Measurements from ENCODE around the gene ZFY.
"Not testable (repeated sequence)": the region's sequence is repeated elsewhere in the genome, so short reads cannot be mapped to it uniquely, and the experiment has no call there.

The ZFY gene

DNA sequence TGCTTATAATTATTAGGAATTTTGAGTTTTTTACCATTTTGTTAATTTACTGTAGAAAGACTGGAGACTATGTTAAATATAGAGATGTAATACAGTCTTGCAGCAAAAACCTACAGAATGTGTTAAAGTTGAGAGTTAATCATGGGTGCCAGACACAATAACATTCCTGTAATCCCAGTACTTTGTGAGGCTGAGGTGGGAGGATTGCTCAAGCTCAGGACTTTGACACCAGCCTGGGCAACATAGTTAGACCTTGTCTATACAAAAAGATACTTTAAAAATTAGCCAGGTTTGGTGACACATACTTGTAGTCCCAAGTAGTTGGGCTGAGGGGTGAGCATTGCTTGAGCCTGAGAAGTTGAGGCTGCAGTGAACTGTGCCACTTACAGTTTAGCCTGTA is 17.7 kb downstream of the ZFY start:
- H3K9me3 Mint-ChIP-seq, result no peaks in the 10 kb centered on the region
- no peaks in the 10 kb centered on the region for H3K27me3 Mint-ChIP-seq (ENCODE audit: low read depth)
- H3K4me1 Mint-ChIP-seq (ENCODE audit: low read depth), result peaks cover 15% of the 10 kb centered on the region
- peaks cover 22% of the 10 kb centered on the region for H3K36me3 Mint-ChIP-seq (ENCODE audit: low read depth)
- no peak overlapping the region for H3K27ac Mint-ChIP-seq
- H3K4me3 Mint-ChIP-seq, result no peak overlapping the region

DNA sequence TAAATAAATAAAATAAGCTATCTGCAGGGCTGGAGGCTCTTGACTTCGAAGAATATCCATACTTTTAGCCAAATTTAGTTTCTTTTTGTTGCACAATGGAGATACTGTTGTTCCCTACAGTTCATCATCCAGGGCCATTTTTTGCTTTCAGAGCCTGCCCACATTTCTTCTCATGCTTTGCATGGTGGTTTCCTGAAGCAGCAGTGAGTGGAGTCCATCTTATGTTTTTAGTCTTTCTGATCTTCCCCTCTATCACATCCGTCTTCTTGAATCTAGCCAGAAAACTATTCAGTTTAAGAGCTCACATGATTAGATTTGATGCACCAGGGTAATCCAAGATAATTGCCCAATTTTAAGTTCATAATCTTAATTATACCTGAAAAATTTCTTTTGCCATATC is 19.6 kb downstream of the ZFY start:
- Mint-ChIP-seq H3K27me3 (ENCODE audit: low read depth) (no peaks in the 10 kb centered on the region), H3K4me3 (no peak overlapping the region), H3K36me3 (ENCODE audit: low read depth) (peaks cover 22% of the 10 kb centered on the region), H3K27ac (no peak overlapping the region), H3K4me1 (ENCODE audit: low read depth) (peaks cover 13% of the 10 kb centered on the region), H3K9me3 (no peaks in the 10 kb centered on the region)

DNA sequence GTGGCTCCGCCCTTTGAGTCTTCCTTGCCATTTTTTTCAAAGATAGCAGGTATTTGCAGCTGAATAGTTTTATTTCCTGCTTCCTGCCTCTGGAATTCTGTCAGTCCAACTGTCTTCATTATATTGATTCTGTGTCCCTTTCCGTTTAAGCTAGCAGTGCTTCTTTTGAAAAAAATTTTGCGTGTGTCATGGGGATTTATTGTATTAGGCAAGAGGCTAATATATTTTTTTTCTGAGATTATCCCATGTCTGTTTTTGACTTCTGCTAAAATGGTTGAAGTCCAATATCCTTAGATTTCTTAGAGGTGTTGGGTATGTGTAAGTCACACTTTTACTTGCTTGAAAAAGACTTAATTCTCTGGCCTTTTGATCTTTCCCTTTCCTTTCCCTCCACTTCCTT is 20.4 kb downstream of the ZFY start:
- Mint-ChIP-seq H3K9me3 (no peaks in the 10 kb centered on the region), H3K36me3 (ENCODE audit: low read depth) (peaks cover 24% of the 10 kb centered on the region), H3K4me1 (ENCODE audit: low read depth) (peaks cover 12% of the 10 kb centered on the region), H3K27ac (no peak overlapping the region), H3K27me3 (ENCODE audit: low read depth) (no peaks in the 10 kb centered on the region), H3K4me3 (no peak overlapping the region)

DNA sequence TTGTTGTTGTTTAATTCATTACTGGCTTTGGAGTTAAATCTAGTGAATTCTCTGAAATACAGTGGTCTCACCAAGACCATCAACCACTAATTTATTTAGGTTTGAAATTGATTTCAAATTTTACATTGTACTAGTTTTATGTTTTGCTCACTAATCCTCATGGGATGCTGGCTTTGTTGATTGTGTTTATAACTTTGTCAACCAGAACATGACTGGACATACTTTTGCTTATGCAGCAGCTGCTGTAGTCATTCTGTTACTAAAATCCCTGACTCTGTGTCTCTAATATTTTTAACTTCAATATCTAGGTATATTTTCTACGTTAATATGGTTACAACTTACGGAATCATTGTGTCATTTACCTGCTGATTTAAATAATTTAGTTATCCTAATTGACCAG is 26.9 kb downstream of the ZFY start:
- Mint-ChIP-seq H3K9me3 (no peaks in the 10 kb centered on the region), H3K4me3 (no peak overlapping the region), H3K27me3 (ENCODE audit: low read depth) (no peaks in the 10 kb centered on the region), H3K4me1 (ENCODE audit: low read depth) (peaks cover 4% of the 10 kb centered on the region), H3K27ac (no peak overlapping the region), H3K36me3 (ENCODE audit: low read depth) (peaks cover 14% of the 10 kb centered on the region)

DNA sequence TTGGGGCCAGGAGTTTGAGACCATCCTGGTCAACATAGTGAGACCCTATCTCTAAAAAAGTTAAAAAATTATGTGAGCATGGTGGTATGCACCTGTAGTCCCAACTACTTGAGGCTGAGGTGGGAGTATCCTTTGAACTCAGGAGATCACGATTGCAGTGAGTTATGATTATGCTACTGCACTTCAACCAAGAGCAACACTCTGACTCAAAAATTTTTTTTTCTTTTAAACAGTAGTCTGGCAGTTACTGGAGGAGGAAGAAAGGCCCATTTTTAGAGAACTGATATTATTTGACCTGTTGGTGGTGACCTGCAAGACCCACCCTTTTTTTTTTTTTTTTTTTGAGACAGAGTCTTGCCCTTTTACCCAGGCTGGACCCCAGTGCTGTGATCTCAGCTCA is 29.6 kb downstream of the ZFY start:
- Mint-ChIP-seq H3K27me3 (ENCODE audit: low read depth) (no peaks in the 10 kb centered on the region), H3K4me3 (no peak overlapping the region), H3K27ac (no peak overlapping the region), H3K9me3 (no peaks in the 10 kb centered on the region), H3K36me3 (ENCODE audit: low read depth) (peaks cover 13% of the 10 kb centered on the region), H3K4me1 (ENCODE audit: low read depth) (peaks cover 12% of the 10 kb centered on the region)

DNA sequence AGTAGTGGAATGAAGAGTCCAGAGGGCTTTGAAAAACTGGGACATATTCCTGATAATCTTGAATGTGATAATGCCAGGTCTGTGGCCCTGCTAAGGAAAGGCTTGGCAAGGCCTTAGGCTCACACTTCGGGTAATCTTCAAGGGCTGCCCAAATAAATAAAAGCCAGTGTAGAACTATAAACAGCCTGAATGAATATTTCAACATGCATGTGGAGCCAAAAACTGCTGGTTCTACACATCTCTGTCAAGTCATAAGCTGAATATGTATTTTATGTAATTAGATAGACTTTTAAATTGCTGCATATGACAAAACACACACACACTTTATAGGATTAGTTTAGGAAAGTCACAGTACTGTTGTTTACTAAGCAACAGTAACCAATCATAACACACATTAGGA is 30.4 kb downstream of the ZFY start:
- H3K27me3 Mint-ChIP-seq (ENCODE audit: low read depth), result no peaks in the 10 kb centered on the region
- H3K9me3 Mint-ChIP-seq, result no peaks in the 10 kb centered on the region
- no peak overlapping the region for H3K27ac Mint-ChIP-seq
- no peak overlapping the region for H3K4me3 Mint-ChIP-seq
- peaks cover 13% of the 10 kb centered on the region for H3K4me1 Mint-ChIP-seq (ENCODE audit: low read depth)
- H3K36me3 Mint-ChIP-seq (ENCODE audit: low read depth), result peaks cover 11% of the 10 kb centered on the region

DNA sequence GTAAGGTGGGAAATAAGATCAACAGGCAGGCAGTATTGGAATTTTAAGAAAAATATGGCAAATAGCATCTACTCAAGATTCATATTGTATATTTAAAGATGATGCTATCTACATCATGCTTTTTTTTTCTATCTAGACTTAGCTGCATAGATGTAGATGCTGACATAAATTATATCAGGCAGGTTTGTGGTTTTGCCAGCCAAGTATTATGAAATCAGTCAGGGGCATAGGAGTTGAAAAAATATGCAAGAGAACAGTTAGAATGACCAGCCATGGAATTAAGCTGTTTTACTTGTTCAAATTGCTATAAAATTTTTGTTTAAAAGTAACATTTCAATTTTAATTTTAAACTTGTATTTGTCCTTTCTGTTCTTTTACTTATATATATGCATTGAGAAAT is 34.4 kb downstream of the ZFY start:
- H3K9me3 Mint-ChIP-seq, result no peaks in the 10 kb centered on the region
- H3K36me3 Mint-ChIP-seq (ENCODE audit: low read depth), result peaks cover 4% of the 10 kb centered on the region
- H3K4me3 Mint-ChIP-seq, result no peak overlapping the region
- no peak overlapping the region for H3K27ac Mint-ChIP-seq
- peaks cover 17% of the 10 kb centered on the region for H3K4me1 Mint-ChIP-seq (ENCODE audit: low read depth)
- H3K27me3 Mint-ChIP-seq (ENCODE audit: low read depth), result no peaks in the 10 kb centered on the region

DNA sequence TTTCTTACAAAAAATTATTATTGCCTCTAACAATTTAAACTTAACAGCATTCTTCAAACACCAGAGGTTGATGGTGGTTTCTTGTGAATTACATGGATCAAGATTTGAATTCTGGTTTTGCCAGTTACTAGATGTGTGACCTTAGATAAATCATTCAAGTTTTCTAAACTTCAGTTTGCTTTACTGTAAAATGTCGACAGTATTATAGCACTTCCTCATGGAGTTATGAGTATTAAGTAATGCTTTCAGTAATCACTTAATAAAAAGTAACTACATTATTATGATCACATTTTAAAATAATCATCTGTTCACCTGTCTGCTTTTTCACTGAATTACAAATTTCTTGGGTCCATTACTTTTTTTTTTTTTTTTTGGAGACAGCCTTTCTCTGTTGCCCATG is 37.5 kb downstream of the ZFY start:
- H3K27me3 Mint-ChIP-seq (ENCODE audit: low read depth), result no peaks in the 10 kb centered on the region
- no peaks in the 10 kb centered on the region for H3K9me3 Mint-ChIP-seq
- no peak overlapping the region for H3K27ac Mint-ChIP-seq
- peaks cover 17% of the 10 kb centered on the region for H3K4me1 Mint-ChIP-seq (ENCODE audit: low read depth)
- no peak overlapping the region for H3K4me3 Mint-ChIP-seq
- peaks cover 11% of the 10 kb centered on the region for H3K36me3 Mint-ChIP-seq (ENCODE audit: low read depth)

DNA sequence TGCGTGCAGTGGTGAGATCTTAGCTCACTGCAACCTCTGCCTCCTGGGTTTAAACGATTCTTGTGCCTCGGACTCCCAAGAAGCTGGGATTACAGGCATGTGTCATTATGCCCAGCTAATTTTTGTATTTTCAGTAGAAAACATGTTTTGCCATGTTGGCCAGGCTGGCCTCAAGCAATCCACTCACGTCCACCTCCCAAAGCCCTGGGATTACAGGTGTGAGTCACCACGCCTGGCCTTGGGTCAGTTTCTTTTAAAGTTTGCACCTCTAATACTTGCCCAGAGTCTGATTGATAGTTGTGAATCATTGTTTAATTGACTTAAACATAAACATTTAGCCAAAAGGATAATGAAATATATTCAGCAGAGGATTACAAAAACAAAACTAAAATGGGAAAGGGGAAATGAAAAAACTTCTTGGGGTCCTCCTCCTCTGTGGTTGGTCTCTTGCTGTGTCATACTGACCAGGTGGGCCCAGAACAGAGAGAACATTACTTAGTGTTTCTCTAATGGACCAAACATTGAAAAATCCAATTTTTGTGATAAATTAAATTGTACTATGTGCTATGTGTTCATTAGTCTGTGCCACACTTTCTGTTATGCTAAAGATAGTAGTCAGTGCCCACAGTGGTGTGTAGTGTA is 38.0 kb downstream of the ZFY start:
- no peak overlapping the region for H3K4me3 Mint-ChIP-seq
- H3K36me3 Mint-ChIP-seq (ENCODE audit: low read depth), result peaks cover 13% of the 10 kb centered on the region
- H3K27me3 Mint-ChIP-seq (ENCODE audit: low read depth), result no peaks in the 10 kb centered on the region
- H3K9me3 Mint-ChIP-seq, result no peaks in the 10 kb centered on the region
- H3K27ac Mint-ChIP-seq, result no peak overlapping the region
- peaks cover 17% of the 10 kb centered on the region for H3K4me1 Mint-ChIP-seq (ENCODE audit: low read depth)

DNA sequence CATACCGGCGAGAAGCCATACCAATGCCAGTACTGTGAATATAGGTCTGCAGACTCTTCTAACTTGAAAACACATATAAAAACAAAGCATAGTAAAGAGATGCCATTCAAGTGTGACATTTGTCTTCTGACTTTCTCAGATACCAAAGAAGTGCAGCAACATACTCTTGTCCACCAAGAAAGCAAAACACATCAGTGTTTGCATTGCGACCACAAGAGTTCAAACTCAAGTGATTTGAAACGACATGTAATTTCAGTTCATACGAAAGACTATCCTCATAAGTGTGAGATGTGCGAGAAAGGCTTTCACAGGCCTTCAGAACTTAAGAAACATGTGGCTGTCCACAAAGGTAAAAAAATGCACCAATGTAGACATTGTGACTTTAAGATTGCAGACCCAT is 44.1 kb downstream of the ZFY start:
- Mint-ChIP-seq H3K4me1 (ENCODE audit: low read depth) (no peaks in the 10 kb centered on the region), H3K9me3 (no peaks in the 10 kb centered on the region), H3K36me3 (ENCODE audit: low read depth) (peaks cover 19% of the 10 kb centered on the region), H3K4me3 (no peak overlapping the region), H3K27ac (no peak overlapping the region), H3K27me3 (ENCODE audit: low read depth) (no peaks in the 10 kb centered on the region)

DNA sequence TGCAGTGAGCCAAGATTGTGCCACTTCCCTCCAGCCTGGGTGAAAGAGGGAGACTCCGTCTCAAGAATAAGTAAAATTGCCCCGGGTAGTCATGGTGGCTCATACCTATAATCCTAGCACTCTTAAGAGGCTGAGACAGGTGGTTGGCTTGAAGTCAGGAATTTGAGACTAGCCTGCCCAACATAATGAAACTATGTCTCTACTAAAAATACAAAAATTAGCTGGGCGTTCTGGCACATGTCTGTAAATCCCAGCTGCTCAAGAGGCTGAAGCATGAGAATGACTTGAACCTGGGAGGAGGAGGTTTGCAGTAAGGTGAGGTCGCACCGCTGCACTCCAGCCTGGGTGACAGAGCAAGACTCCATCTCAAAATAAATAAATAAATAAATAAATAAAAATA is 49.3 kb downstream of the ZFY start:
- Mint-ChIP-seq H3K27me3 (ENCODE audit: low read depth) (no peaks in the 10 kb centered on the region), H3K4me3 (no peak overlapping the region), H3K4me1 (ENCODE audit: low read depth) (no peaks in the 10 kb centered on the region), H3K9me3 (no peaks in the 10 kb centered on the region), H3K36me3 (ENCODE audit: low read depth) (peaks cover 1% of the 10 kb centered on the region), H3K27ac (no peak overlapping the region)

DNA sequence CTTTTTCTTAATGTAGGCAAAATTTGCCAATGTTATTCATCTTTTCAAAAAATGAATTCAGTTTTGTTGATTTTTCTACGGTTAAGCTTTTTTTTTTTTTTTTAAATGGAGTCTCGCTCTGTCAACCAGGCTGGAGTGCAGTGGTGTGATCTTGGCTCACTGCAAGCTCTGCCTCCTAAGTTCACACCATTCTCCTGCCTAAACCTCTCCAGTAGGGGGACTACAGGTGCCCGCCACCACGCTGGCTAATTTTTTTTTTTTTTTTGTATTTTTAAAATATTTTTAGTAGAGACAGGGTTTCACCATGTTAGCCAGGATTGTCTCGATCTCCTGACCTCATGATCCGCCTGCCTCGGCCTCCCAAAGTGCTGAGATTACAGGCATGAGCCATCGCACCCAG is 52.0 kb downstream of the ZFY start:
- H3K4me1 Mint-ChIP-seq (ENCODE audit: low read depth); H3K36me3 Mint-ChIP-seq (ENCODE audit: low read depth); H3K27me3 Mint-ChIP-seq (ENCODE audit: low read depth); H3K4me3 Mint-ChIP-seq; H3K9me3 Mint-ChIP-seq; H3K27ac Mint-ChIP-seq: not testable (repeated sequence)

DNA sequence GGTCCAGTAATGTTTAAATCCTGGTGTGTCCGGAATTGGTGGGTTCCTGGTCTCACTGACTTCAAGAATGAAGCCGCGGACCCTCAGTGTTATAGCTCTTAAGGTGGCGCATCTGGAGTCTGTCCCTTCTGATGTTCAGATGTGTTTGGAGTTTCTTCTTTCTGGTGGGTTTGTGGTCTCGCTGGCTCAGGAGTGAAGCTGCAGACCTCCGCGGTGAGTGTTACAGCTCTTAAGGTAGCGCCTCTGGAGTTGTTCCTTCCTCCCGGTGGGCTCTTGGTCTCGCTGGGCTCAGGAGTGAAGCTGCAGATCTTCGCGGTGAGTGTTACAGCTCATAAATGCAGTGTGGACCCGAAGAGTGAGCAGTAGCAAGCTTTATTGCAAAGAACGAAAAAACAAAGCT is 62.2 kb downstream of the ZFY start:
- H3K36me3 Mint-ChIP-seq (ENCODE audit: low read depth); H3K4me3 Mint-ChIP-seq; H3K9me3 Mint-ChIP-seq; H3K27ac Mint-ChIP-seq; H3K27me3 Mint-ChIP-seq (ENCODE audit: low read depth): not testable (repeated sequence)
- peaks cover 17% of the 10 kb centered on the region for H3K4me1 Mint-ChIP-seq (ENCODE audit: low read depth)

DNA sequence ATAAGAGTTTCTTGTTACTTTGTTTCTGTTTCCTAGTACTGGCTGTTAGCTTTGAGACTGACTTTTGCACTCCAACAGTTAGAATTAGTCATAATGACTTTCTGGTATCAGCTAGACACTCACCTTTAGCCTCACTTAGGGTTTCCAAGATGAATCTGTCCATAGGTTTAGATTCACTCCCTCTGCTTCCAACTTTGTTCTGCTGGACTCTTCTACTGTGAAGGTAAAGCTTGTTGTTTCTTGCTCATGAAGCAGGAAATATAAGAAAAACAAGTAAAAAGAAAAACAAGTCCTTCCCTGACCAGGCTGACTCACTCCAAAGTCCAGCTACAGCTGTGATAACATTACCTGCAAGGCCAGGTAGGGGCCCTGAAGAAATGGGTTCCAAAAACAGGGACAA is 67.0 kb downstream of the ZFY start:
- peak overlapping the region; percentile 96 for H3K4me3 Mint-ChIP-seq
- peak overlapping the region; percentile 97 for H3K27ac Mint-ChIP-seq
- no peaks in the 10 kb centered on the region for H3K9me3 Mint-ChIP-seq
- peaks cover 14% of the 10 kb centered on the region for H3K36me3 Mint-ChIP-seq (ENCODE audit: low read depth)
- H3K4me1 Mint-ChIP-seq (ENCODE audit: low read depth), result peaks cover 46% of the 10 kb centered on the region
- H3K27me3 Mint-ChIP-seq (ENCODE audit: low read depth), result no peaks in the 10 kb centered on the region

DNA sequence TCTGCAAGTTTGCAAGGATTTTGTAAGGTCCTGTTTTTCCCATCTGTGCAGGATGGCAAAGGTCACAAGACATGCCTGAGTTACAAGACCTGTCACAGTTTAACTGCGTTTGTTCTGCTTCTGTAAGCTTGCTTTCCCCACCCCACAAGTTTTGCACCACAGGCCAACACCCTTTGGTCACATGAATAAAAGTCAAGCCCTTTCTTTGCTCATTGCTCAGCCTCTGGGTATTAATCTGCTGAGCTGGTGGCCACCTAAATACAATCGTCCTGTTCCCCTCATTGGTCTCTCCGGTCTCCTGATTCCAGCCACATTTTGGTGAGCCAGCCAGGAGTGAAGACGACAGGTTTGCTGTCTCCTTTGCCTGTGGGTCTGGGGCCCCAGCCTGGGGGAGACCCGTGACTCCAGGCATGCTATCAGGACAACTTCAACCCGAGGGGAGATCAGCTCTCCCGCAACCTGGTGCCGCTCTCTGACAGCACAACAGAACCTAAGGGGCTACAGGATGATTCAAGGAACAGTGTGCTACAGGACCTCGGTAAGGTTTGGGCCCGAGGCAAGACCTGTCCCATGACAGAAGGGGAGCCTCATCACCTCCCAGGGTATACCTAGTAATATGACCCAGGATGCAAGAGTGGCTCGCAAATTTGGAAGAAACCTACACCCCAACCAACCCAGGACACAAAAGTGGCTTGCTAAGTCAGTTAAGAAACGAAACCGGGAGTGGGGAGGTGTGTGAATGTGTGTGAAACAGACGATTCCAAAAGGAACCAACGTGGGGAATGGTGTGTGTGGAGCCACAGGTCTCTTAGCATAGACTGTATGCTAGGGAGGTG is 67.7 kb downstream of the ZFY start:
- H3K27ac Mint-ChIP-seq, result peak overlapping the region; percentile 97
- H3K36me3 Mint-ChIP-seq (ENCODE audit: low read depth), result peaks cover 17% of the 10 kb centered on the region
- H3K9me3 Mint-ChIP-seq, result no peaks in the 10 kb centered on the region
- H3K4me1 Mint-ChIP-seq (ENCODE audit: low read depth), result peaks cover 46% of the 10 kb centered on the region
- H3K27me3 Mint-ChIP-seq (ENCODE audit: low read depth), result no peaks in the 10 kb centered on the region
- peak overlapping the region; percentile 96 for H3K4me3 Mint-ChIP-seq

Measured in T-helper 1 cell treated with Interleukin-12 subunit alpha and Interleukin-12 subunit beta and Interleukin-4 antibody, amounts not matched to agents 30 μg/mL and 1 μg/mL, for 36 hours (primary cell).